PC-9 (cell line): ENCODE measurements around the gene DHRS7. TPM values are rescaled to one million over a fixed set of nuclear protein-coding genes. Genes with fewer than 3 reads are reported as not detected.

Experiments
- BruUV-seq: library from RNA; stranded (reverse); fragments of 400-500 nt; replicated peaks from 2 replicates; lab custom pipeline; 2021; lab: Mats Ljungman, UMichigan
- CTCF ChIA-PET: fragments of 300-600 bp; sonication (Branson Sonifier 250); formaldehyde crosslinking; loops from one replicate; lab custom pipeline; 2022; ENCODE audit warnings: antibody characterized with exemption; lab: Charles Lee
- POLR2A ChIA-PET: fragments of 300-600 bp; sonication (Branson Sonifier 250); formaldehyde crosslinking; loops from one replicate; lab custom pipeline; 2022; ENCODE audit warnings: antibody characterized with exemption; ENCODE audit not compliant: unreplicated experiment; lab: Charles Lee
- DNase-seq, 2 experiments: peaks; one replicate each; pipeline versions ENCODE4 v3.0.0 to v3.0.0-alpha.2; 2015 to 2022; ENCODE audit warnings: mixed read lengths in 1 of 2
- H2AFZ ChIP-seq: fragments of 200-600 bp; sonication (generic); 2 replicates; pipeline ENCODE4 v1.8.1; 2017; ENCODE audit warnings: antibody characterized with exemption
- H3F3A ChIP-seq: fragments of 200-600 bp; sonication (generic); 2 replicates; pipeline ENCODE4 v1.8.1; 2017; ENCODE audit warnings: antibody characterized with exemption, mild to moderate bottlenecking, low read depth; ENCODE audit not compliant: insufficient read depth
- H3K27ac ChIP-seq: fragments of 200-600 bp; sonication (generic); 2 replicates; pipeline ENCODE4 v1.6.1; 2016; ENCODE audit warnings: mixed run types
- H3K27me3 ChIP-seq: fragments of 200-600 bp; sonication (generic); 2 replicates; pipeline ENCODE4 v1.6.1; 2016; ENCODE audit warnings: low read depth, mixed run types; ENCODE audit not compliant: insufficient read depth
- H3K36me3 ChIP-seq: fragments of 200-600 bp; sonication (generic); 2 replicates; pipeline ENCODE4 v1.6.1; 2016; ENCODE audit warnings: low read depth, mixed run types
- H3K4me1 ChIP-seq: fragments of 200-600 bp; sonication (generic); replicated peaks from 2 replicates; pipeline ENCODE4 v1.6.1; 2016; ENCODE audit warnings: mixed run types; ENCODE audit not compliant: insufficient read depth
- H3K4me2 ChIP-seq: fragments of 200-600 bp; sonication (generic); 2 replicates; pipeline ENCODE4 v1.6.1; 2017; ENCODE audit warnings: mixed run types
- H3K4me3 ChIP-seq: fragments of 200-600 bp; sonication (generic); 2 replicates; pipeline ENCODE4 v1.6.1; 2016; ENCODE audit warnings: mixed run types
- H3K79me2 ChIP-seq: fragments of 200-600 bp; sonication (generic); 2 replicates; pipeline ENCODE4 v1.6.1; 2017; ENCODE audit warnings: low read depth, mixed run types
- H3K9me2 ChIP-seq: fragments of 200-600 bp; sonication (generic); 2 replicates; pipeline ENCODE4 v1.8.1; 2017; ENCODE audit warnings: mild to moderate bottlenecking; ENCODE audit not compliant: insufficient read depth
- H3K9me3 ChIP-seq: fragments of 200-600 bp; sonication (generic); 2 replicates; pipeline ENCODE4 v1.8.1; 2016; ENCODE audit warnings: low read depth; ENCODE audit not compliant: insufficient read depth
- H4K20me1 ChIP-seq: fragments of 200-600 bp; sonication (generic); 2 replicates; pipeline ENCODE4 v1.8.1; 2017; ENCODE audit not compliant: insufficient read depth
- CTCF ChIP-seq: fragments of 200-600 bp; sonication (generic); conservative IDR thresholded peaks from 2 replicates; pipeline ENCODE4 v1.6.1; 2017; ENCODE audit warnings: mixed run types, antibody characterized with exemption, mild to moderate bottlenecking, moderate library complexity
- EZH2 ChIP-seq: fragments of 200-600 bp; sonication (generic); IDR thresholded peaks from 2 replicates; pipeline ENCODE4 v1.8.0; 2017; ENCODE audit warnings: antibody characterized with exemption, low read depth
- intact Hi-C: fragments of 100-400 bp; cut with micrococcal nuclease; formaldehyde crosslinking; loops from one replicate; pipeline ENCODE4 v1.10.0; 2022; ENCODE audit not compliant: unreplicated experiment
- total RNA-seq: library from RNA; stranded (reverse); gene quantifications from 2 replicates; pipeline ENCODE4 v1.2.3, GENCODE V29; 2021

The DHRS7 gene
- total RNA-seq, 1 experiment from 2014 or later, result 55.1 TPM

GRCh38 chr14:60204843-60205774, 39.9 kb upstream of the DHRS7 start:
- DNase-seq, result no peak
- no peaks in the 10 kb centered on the region for H4K20me1 ChIP-seq
- intact Hi-C loops, result no loop called here
- H3K4me3 ChIP-seq, result no peak overlapping the region
- no peak overlapping the region for H2AFZ ChIP-seq
- H3K79me2 ChIP-seq, result no peaks in the 10 kb centered on the region
- H3K9me3 ChIP-seq, result no peaks in the 10 kb centered on the region; the same call in 1 of the 2 replicates
- no peaks in the 10 kb centered on the region for H3K36me3 ChIP-seq
- ChIA-PET POLR2A (interaction anchor here (0.8 kb wide), 1 partner anchor 9 kb away, joined by 8 read pairs; no protein-coding TSS in a partner anchor), CTCF (no interaction called here)
- no peak overlapping the region for H3K4me2 ChIP-seq
- BruUV-seq, result no TSS peak
- H3K4me1 ChIP-seq, result no peaks in the 10 kb centered on the region
- H3K27me3 ChIP-seq, result no peaks in the 10 kb centered on the region
- 0 out of 2 replicates have a peak, but pooled peaks cover 4% of the 10 kb centered on the region for H3K9me2 ChIP-seq
- H3K27ac ChIP-seq, result no peak overlapping the region
- TF ChIP-seq CTCF (no peak), EZH2 (no peak)
- H3F3A ChIP-seq, result no peaks in the 10 kb centered on the region

- Histone ChIP-seq H3K36me3 (no peaks in the 10 kb centered on the region), H3K4me1 (no peaks in the 10 kb centered on the region), H3K9me3 (no peaks in the 10 kb centered on the region; the same call in 1 of the 2 replicates), H3K9me2 (0 out of 2 replicates have a peak, but pooled peaks cover 4% of the 10 kb centered on the region), H3K4me3 (no peak overlapping the region), H3K27me3 (no peaks in the 10 kb centered on the region), H3F3A (no peaks in the 10 kb centered on the region), H3K79me2 (no peaks in the 10 kb centered on the region), H4K20me1 (no peaks in the 10 kb centered on the region), H3K4me2 (no peak overlapping the region), H3K27ac (no peak overlapping the region), H2AFZ (no peak overlapping the region)
- DNase-seq, result no peak
- CTCF ChIA-PET, result no interaction called here
- TF ChIP-seq CTCF, result no peak
- no peak for TF ChIP-seq EZH2
- POLR2A ChIA-PET, result no interaction called here
- intact Hi-C loops, result no loop called here
- BruUV-seq, result no TSS peak
Measured at GRCh38 chr14:60204104-60204842, 39.1 kb upstream of the DHRS7 start.

GRCh38 chr14:60199321-60199720, 34.1 kb upstream of the DHRS7 start:
- intact Hi-C loops, result loop anchor here (5.0 to 10.0 kb wide), 3 partner anchors 48 to 1055 kb away; partner anchors contain the start of gene PPM1A
- TF ChIP-seq CTCF, result no peak
- TF ChIP-seq EZH2, result no peak
- no TSS peak for BruUV-seq
- Histone ChIP-seq H3F3A (no peaks in the 10 kb centered on the region; the same call in 1 of the 2 replicates), H3K27ac (no peak overlapping the region), H4K20me1 (no peaks in the 10 kb centered on the region), H3K27me3 (no peaks in the 10 kb centered on the region), H2AFZ (no peak overlapping the region), H3K36me3 (no peaks in the 10 kb centered on the region), H3K4me2 (no peak overlapping the region), H3K79me2 (no peaks in the 10 kb centered on the region), H3K9me3 (no peaks in the 10 kb centered on the region), H3K9me2 (no peaks in the 10 kb centered on the region), H3K4me3 (no peak overlapping the region), H3K4me1 (peaks cover 14% of the 10 kb centered on the region)
- DNase-seq, result no peak
- ChIA-PET POLR2A (interaction anchor here (0.7 kb wide), 1 partner anchor 9 kb away, joined by 5 read pairs; no protein-coding TSS in a partner anchor), CTCF (no interaction called here)
